ENCODE measurements around the gene C2CD4D.

C2CD4D gene

DNA sequence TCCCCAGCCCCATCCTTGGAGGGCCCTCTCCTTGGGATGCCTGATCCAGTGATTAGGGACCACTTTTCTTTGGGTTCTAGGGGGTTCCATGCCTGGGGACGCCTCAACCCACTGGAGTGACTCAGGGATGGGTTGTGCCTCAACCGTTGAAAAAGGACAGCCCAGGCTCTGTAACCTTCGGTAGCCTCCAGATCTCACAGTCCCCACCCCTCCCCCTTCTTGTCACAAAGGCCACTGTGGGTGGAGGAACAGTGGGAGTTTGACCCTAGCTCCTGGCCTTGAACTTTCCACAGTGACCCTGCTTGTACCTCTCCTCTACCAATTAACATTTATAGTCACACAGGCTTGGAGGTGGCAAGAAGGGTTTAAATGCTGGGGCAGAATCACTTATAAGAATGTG, 5.4 kb downstream of the C2CD4D start:
- DNase-seq (ENCODE audit: low read depth, low spot score), result no peak

DNA sequence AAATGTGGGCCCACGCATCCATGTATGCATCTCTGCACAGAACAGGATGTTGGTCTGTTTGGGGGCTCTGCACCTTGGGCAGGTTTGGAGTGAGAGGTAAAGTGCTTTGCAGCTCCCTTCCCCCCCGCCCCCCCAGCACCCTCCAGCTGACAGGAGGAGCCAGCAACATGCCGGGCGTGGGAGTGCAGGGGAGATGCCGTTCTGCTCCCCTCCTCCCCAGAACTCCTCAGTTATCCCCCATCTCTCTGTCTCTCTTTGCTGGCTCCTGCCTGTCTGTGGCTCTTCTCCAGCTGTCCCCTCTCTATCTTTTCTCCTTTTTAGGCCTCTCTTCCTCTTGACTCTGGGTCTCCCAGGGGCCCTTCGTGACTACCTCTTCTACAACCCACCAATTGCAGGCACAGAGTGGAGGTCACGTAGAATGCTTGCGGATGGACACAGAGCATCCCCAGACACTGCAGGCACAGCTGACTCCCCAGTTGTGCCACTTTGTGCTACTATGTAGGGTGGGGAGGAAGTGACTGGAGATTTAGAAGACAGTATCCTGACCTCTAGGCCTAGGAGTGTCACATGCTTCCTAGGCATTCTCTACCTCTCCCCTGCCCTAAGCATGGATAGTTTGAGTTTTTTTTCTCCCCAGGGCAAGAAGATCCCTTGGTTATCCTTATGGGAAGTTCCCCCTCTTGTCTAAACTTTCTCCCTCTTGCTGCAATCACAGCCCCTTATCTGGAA, 6.3 kb downstream of the C2CD4D start:
- DNase-seq (ENCODE audit: low read depth, low spot score), result no peak

DNA sequence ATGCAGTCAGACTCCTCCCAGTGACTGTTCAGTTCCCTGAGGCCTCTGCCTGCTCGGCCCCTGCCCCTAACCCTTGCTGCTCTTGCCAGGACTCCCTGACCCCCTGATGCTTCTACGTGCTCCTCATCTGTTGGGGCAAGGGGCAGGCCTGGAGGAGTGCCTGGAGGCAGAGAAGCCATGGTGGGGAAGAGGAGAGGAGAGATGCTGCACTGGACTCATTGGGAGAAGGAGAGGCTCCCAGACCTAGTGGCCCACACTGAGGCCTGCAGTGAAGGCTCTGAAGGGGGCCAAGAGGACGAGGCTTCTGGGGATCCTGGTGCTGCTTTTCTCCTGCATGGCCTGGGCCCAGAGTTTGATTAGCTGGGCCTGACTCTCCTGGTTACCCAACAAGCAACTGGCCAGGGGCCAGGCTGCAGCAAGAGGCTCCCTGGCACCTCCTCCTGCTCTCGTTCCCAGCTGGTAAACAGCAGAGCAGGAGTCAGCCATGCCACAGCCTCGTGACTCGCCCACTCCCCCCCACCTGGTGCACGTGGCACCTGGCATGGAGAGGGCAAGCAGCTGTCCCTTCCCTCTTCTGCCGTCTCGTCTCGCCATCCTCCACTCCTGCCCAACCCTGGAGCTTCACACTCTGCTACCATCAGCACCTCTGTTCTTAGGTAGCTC, 7.2 kb downstream of the C2CD4D start:
- DNase-seq (ENCODE audit: low read depth, low spot score), result peak; percentile 64

GRCh38 chr1:151831605-151832004, 8.0 kb downstream of the C2CD4D start, which contains the start of gene RORC:
RORC (minus strand) TSS chr1:151831802; CDS start chr1:151831764, 38 bp downstream.
- DNase-seq (ENCODE audit: low read depth, low spot score), result no peak

- DNase-seq (ENCODE audit: low read depth, low spot score), result no peak
Observed at GRCh38 chr1:151831256-151831591, 8.4 kb downstream of the C2CD4D start.

GRCh38 chr1:151830055-151830454, 9.6 kb downstream of the C2CD4D start:
- DNase-seq (ENCODE audit: low read depth, low spot score), result no peak

DNA sequence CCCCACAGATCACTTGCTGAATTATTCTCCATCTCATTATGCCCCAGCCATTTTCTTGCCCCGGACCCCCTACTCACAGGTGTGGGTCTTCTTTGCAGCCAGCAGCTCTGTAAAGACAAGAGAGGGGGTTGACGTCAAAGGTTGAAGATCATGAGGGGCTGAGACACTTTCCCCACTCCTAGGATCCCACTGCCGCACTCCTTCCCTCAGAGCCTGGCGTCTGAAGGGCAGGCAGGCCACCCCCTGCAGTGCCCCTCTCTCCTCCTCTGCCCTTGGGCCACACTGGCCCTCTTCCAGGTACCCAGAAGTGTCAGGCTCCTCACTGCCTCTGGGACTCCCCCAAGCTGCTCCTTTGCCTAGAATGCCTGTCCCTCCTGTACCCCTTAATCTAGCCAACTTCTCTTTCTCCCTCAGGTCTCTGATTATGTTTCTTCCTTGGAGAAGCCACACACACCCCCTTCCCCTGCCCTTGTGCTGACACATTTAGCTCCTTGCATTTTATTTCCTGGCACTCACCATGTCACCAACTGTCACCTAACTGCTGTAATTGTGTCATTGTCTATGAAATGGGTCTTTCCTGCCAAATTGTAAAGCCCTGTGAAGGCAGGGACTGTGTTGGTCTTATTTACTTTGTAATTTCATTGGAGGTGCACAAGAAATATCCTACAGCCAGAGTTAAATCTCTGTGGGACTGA, 10.1 kb downstream of the C2CD4D start:
- DNase-seq (ENCODE audit: low read depth, low spot score), result no peak

GRCh38 chr1:151828921-151829320, 10.7 kb downstream of the C2CD4D start:
- DNase-seq (ENCODE audit: low read depth, low spot score), result peak; percentile 75

DNA sequence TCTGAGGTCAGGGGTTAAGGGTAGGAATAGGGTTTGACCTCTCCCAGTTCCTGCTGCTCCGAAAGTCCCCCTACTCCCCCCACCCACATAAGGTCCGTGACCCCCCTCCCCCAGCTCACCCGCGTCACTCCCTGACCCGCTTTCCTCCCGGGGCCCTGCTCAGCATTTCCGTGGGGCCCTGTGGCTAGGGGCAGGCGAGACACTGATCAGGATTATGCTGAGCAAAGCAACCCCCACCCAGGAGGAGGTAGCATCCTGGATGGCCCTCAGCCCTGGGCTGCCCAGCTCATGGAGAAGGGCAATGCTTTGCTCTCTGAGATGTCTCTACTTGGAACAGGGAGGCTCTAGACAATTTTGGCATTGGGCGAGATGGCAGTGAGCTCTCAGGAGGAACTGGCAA, 11.8 kb downstream of the C2CD4D start:
- DNase-seq (ENCODE audit: low read depth, low spot score), result no peak

- DNase-seq (ENCODE audit: low read depth, low spot score), result no peak
Observed at GRCh38 chr1:151825751-151826660, 13.6 kb downstream of the C2CD4D start.

- DNase-seq (ENCODE audit: low read depth, low spot score), result no peak
Observed at GRCh38 chr1:151825204-151825603, 14.4 kb downstream of the C2CD4D start.

GRCh38 chr1:151823175-151823574, 16.4 kb downstream of the C2CD4D start:
- no peak for DNase-seq (ENCODE audit: low read depth, low spot score)

DNA sequence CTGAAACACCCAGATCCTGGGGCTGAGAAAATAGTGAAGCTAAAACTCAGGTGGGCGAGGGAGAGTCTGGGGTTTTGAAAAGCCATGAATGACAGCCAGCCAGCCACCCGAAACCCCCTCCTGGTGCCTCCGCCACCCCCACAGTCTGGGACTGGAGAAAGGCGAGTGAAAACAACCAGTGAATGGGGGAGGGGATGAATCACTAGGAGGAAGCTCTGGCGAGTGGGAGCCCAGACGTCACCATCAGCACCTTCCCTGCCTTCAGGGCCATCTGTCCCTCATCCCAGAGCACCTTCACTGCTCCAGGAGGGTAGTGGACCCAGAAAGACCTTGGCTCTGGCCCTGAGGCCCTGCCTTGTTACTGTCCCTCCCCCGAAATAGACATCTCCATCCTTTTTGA, 17.2 kb downstream of the C2CD4D start:
- DNase-seq (ENCODE audit: low read depth, low spot score), result no peak

DNA sequence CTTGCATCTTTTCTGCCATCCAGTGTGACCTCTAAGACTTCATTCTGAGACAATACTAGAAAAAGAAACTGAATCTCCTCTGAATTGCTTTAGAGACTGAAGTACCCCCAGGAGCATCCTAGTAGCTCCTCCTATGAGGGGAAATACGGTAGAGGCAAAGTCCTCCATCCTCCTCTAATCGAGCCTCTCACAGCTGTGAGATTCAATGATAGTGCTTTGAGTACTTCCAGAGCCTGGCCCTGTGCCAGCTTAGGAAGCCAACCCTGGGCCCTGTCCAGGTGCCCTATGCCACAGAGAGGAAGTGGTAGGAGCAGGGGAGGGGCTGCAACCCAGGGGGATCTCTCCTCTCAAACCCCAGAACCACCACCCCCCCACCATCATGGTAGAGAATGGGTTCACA, 18.7 kb downstream of the C2CD4D start:
- DNase-seq (ENCODE audit: low read depth, low spot score), result no peak

GRCh38 chr1:151819976-151820623, 19.5 kb downstream of the C2CD4D start:
- no peak for DNase-seq (ENCODE audit: low read depth, low spot score)

GRCh38 chr1:151819227-151819835, 20.3 kb downstream of the C2CD4D start:
- DNase-seq (ENCODE audit: low read depth, low spot score), result no peak

DNA sequence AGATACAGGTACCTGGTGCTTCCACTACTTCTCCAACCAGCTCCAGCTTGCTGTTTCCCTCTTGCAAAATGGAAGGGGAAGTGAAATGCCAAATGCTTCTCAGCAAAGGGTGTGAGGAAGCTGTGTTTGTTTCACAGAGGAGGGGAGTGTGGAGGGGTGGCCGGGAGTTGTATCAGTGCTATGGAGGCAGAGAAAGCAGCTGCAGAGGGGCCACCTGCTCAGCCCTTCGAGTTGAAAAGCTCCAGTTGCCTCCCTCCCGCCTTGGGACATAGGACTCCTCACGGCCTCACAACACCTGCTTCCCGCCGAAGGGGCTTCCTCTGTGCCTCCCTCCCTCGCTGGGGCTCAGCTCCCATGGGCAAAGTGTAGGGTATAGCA, 22.3 kb downstream of the C2CD4D start:
- no peak for DNase-seq (ENCODE audit: low read depth, low spot score)

DNA sequence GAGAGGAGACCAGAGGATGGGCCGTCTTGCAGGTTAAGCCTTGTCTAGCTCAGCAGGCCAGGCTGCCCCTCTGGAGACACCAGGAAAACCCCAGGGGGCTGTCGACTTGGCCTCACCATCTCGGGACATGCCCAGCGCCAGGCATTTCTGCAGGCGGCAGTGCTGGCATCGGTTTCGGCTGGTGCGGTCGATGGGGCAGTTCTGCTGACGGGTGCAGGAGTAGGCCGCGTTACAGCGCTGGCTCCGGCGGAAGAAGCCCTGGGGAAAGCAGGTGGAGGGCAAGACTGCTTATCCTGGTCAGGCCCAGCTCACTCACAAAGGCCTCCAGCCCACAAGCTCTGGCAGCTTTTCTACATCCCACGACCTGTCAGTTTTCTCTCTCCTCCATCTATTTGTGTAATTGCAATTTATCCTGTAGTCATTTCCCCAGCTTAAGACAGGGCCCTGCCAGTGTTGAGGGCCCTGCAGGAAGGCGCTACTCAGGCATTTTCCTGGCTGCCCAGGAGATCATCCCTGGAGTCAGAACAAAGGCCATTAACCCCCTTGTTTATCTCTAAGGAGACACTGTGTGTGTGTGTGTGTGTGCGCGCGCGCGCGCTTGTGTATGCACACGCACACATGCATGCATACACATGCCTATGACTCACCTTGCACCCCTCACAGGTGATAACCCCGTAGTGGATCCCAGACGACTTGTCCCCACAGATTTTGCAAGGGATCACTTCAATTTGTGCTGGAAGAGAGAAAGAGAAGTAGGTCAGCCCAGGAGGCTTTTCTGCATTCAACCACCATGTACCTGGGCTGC, 22.9 kb downstream of the C2CD4D start:
- DNase-seq (ENCODE audit: low read depth, low spot score), result no peak

DNA sequence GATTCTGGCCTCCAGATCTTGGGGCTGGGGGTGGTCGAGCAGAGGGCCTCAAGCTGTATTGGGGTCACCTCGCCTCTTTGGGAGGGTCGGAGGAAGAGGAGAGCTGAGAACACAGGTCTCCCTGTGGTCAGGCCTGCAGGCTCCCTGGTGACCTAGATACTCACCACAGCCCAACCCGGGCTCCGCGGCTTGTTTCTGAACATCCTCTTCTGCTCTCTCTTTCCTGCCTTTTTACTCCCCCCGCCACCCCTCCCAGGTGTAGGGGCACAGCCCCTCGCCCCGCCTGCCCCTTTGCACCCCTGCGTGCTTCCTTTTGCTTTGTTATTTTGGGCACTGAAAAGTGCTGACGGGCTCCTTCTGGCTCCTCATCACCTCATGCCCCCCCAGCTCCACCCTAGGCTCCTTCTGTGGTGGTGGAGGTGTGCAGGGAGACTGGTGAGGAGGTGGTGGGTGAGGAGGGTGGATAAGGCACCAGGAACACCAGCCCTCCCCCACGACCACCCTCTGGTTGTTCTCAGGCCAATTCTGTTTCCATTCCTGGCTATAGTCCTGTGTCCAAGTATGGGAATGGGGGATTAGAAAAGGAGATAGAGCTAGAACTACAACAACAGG, 23.8 kb downstream of the C2CD4D start:
- DNase-seq (ENCODE audit: low read depth, low spot score), result no peak
